Smooth muscle cell (in vitro differentiated cells): ENCODE measurements around the gene C1QTNF9. TPM values are rescaled to one million over a fixed set of nuclear protein-coding genes. Genes with fewer than 3 reads are reported as not detected.

ENCODE experiments used
- DNase-seq: peaks from one replicate; lab custom pipeline; 2025; ENCODE audit not compliant: unreplicated experiment; lab: John Stamatoyannopoulos, UW
- H2AFZ ChIP-seq: fragments of 200-600 bp; sonication (generic); 2 replicates; pipeline ENCODE4 v1.6.0; 2016; ENCODE audit warnings: antibody characterized with exemption, low read depth, mild to moderate bottlenecking
- H3F3A ChIP-seq: fragments of 200-600 bp; sonication (generic); 2 replicates; pipeline ENCODE4 v1.6.0; 2017; ENCODE audit warnings: antibody characterized with exemption, low read depth
- H3K27ac ChIP-seq: fragments of 200-600 bp; sonication (generic); 2 replicates; pipeline ENCODE4 v1.5.1; 2016; ENCODE audit warnings: low read depth, mild to moderate bottlenecking
- H3K27me3 ChIP-seq: fragments of 200-600 bp; sonication (generic); 2 replicates; pipeline ENCODE4 v1.6.1; 2016; ENCODE audit warnings: low read depth, mild to moderate bottlenecking
- H3K36me3 ChIP-seq: fragments of 200-600 bp; sonication (generic); 2 replicates; pipeline ENCODE4 v1.5.1; 2016; ENCODE audit warnings: low read depth
- H3K4me1 ChIP-seq: fragments of 200-600 bp; sonication (generic); 2 replicates; pipeline ENCODE4 v1.5.1; 2016; ENCODE audit warnings: low read depth
- H3K4me2 ChIP-seq: fragments of 200-600 bp; sonication (generic); 2 replicates; pipeline ENCODE4 v1.6.0; 2016; ENCODE audit warnings: mild to moderate bottlenecking
- H3K4me3 ChIP-seq: fragments of 200-600 bp; sonication (generic); 2 replicates; pipeline ENCODE4 v1.5.1; 2016; ENCODE audit warnings: mild to moderate bottlenecking
- H3K79me2 ChIP-seq: fragments of 200-600 bp; sonication (generic); 2 replicates; pipeline ENCODE4 v1.6.0; 2016; ENCODE audit warnings: low read depth, mild to moderate bottlenecking
- H3K9ac ChIP-seq: fragments of 200-600 bp; sonication (generic); 2 replicates; pipeline ENCODE4 v1.6.0; 2016; ENCODE audit warnings: low read depth
- H3K9me3 ChIP-seq: fragments of 200-600 bp; sonication (generic); replicated peaks from 2 replicates; pipeline ENCODE4 v1.5.1; 2016; ENCODE audit warnings: low read depth
- H4K20me1 ChIP-seq: fragments of 200-600 bp; sonication (generic); 2 replicates; pipeline ENCODE4 v1.6.0; 2016; ENCODE audit warnings: low read depth
- WGBS: methylation state at CpG from one replicate; pipeline ENCODE4 v1.1.7; 2016; ENCODE audit warnings: low lambda C conversion rate; 5-methylcytosine and 5-hydroxymethylcytosine counted together
- polyA plus RNA-seq: library from polyadenylated mRNA; unstranded; fragments of >200 nt; fragmentation: Nextera tagmentation; extraction: Ambion mirVana; gene quantifications from 2 replicates; pipeline ENCODE4 v1.2.1, GENCODE V29; 2016
- total RNA-seq: library from RNA; depleted of rRNA; stranded (reverse); fragments of >200 nt; gene quantifications from 2 replicates; pipeline ENCODE4 v1.2.3, GENCODE V29; 2014
- TF ChIP-seq, protein P1 (sequence below): fragments of 200-600 bp; sonication (generic); IDR thresholded peaks from 2 replicates; pipeline ENCODE4 v1.5.1; 2017; ENCODE audit warnings: borderline replicate concordance, mild to moderate bottlenecking, antibody characterized with exemption; ENCODE audit not compliant: insufficient read depth, poor library complexity, severe bottlenecking

The C1QTNF9 gene
- total and polyA plus RNA-seq, 2 experiments from 2014 or later, result not detected

DNA sequence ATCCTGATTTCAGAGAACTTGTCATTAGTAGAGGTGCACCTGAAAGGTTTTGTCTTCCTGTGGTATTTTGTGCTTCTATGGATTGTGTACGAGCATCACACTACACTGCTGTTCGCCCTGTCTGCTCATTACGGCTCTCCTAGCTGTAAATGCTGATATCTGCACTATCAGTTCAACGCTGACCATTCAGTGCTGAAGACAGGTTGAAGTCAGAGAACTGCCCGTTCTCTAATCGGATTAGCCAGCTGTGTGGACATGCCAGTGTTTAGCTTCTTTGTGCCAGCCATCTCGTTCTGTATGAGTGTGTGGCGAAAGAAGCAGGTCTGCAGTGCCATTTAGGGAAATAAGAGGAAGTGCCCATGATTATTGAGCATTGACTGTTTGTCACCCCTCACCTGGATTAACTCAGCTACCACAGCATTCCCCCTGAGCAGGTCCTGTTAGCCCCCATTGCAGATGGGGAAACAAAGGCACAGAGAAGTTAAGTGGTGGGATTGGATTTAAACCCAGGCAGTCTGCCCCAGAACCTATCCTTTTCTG lies 21.6 kb upstream of the C1QTNF9 start:
- H3K9me3 ChIP-seq, result no peaks in the 10 kb centered on the region
- H3K4me3 ChIP-seq, result no peak overlapping the region
- H3K27me3 ChIP-seq, result no peaks in the 10 kb centered on the region
- no peak overlapping the region for H3K4me2 ChIP-seq
- H3K4me1 ChIP-seq, result no peaks in the 10 kb centered on the region
- H4K20me1 ChIP-seq, result no peaks in the 10 kb centered on the region
- TF ChIP-seq, protein P1, sequence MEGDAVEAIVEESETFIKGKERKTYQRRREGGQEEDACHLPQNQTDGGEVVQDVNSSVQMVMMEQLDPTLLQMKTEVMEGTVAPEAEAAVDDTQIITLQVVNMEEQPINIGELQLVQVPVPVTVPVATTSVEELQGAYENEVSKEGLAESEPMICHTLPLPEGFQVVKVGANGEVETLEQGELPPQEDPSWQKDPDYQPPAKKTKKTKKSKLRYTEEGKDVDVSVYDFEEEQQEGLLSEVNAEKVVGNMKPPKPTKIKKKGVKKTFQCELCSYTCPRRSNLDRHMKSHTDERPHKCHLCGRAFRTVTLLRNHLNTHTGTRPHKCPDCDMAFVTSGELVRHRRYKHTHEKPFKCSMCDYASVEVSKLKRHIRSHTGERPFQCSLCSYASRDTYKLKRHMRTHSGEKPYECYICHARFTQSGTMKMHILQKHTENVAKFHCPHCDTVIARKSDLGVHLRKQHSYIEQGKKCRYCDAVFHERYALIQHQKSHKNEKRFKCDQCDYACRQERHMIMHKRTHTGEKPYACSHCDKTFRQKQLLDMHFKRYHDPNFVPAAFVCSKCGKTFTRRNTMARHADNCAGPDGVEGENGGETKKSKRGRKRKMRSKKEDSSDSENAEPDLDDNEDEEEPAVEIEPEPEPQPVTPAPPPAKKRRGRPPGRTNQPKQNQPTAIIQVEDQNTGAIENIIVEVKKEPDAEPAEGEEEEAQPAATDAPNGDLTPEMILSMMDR, result no peak
- WGBS, result 90% methylated on average over 8 of the region's 8 CpGs
- no peak overlapping the region for H3K27ac ChIP-seq
- DNase-seq, result no peak
- H2AFZ ChIP-seq, result no peak overlapping the region
- H3K9ac ChIP-seq, result no peak overlapping the region
- no peaks in the 10 kb centered on the region for H3F3A ChIP-seq
- H3K79me2 ChIP-seq, result no peaks in the 10 kb centered on the region
- H3K36me3 ChIP-seq, result no peaks in the 10 kb centered on the region

- no peak for DNase-seq
- Histone ChIP-seq H2AFZ (no peak overlapping the region), H3K36me3 (no peaks in the 10 kb centered on the region), H3K4me1 (peaks cover 10% of the 10 kb centered on the region), H3F3A (no peaks in the 10 kb centered on the region), H4K20me1 (no peaks in the 10 kb centered on the region), H3K4me2 (no peak overlapping the region), H3K4me3 (no peak overlapping the region), H3K27ac (no peak overlapping the region), H3K27me3 (no peaks in the 10 kb centered on the region), H3K79me2 (no peaks in the 10 kb centered on the region), H3K9me3 (no peaks in the 10 kb centered on the region), H3K9ac (no peak overlapping the region)
- TF ChIP-seq, protein P1, result no peak
- WGBS, result 96% methylated on average over 5 of the region's 5 CpGs
Measured at GRCh38 chr13:24288870-24289269, 20.5 kb upstream of the C1QTNF9 start.

- no peak overlapping the region for H3K27ac ChIP-seq
- H3K36me3 ChIP-seq, result no peaks in the 10 kb centered on the region
- no peaks in the 10 kb centered on the region for H4K20me1 ChIP-seq
- peaks cover 10% of the 10 kb centered on the region for H3K4me1 ChIP-seq
- H3K9me3 ChIP-seq, result no peaks in the 10 kb centered on the region
- H3K4me3 ChIP-seq, result no peak overlapping the region
- H3K4me2 ChIP-seq, result no peak overlapping the region
- TF ChIP-seq, protein P1, result no peak
- 96% methylated on average over 20 of the region's 20 CpGs for WGBS
- H3K27me3 ChIP-seq, result no peaks in the 10 kb centered on the region
- H3K79me2 ChIP-seq, result no peaks in the 10 kb centered on the region
- no peaks in the 10 kb centered on the region for H3F3A ChIP-seq
- no peak for DNase-seq
- H2AFZ ChIP-seq, result no peak overlapping the region
- H3K9ac ChIP-seq, result no peak overlapping the region
Measured at GRCh38 chr13:24290280-24290932, 19.0 kb upstream of the C1QTNF9 start.

GRCh38 chr13:24292481-24292880 lies 16.9 kb upstream of the C1QTNF9 start:
- Histone ChIP-seq H3K36me3 (no peaks in the 10 kb centered on the region), H3K27ac (no peak overlapping the region), H3K79me2 (no peaks in the 10 kb centered on the region), H4K20me1 (no peaks in the 10 kb centered on the region), H3K4me2 (no peak overlapping the region), H3F3A (no peaks in the 10 kb centered on the region), H3K4me1 (peaks cover 10% of the 10 kb centered on the region), H3K9me3 (no peaks in the 10 kb centered on the region), H3K4me3 (no peak overlapping the region), H2AFZ (no peak overlapping the region), H3K27me3 (no peaks in the 10 kb centered on the region), H3K9ac (no peak overlapping the region)
- TF ChIP-seq, protein P1, result no peak
- no peak for DNase-seq
- 85% methylated on average over 6 of the region's 6 CpGs for WGBS
